Activated CD8-positive, alpha-beta T cell treated with anti-CD3 and anti-CD28 coated beads for 36 hours (primary cell): ENCODE data around the gene DDX56. TPM values are rescaled to one million over a fixed set of nuclear protein-coding genes. Genes with fewer than 3 reads are reported as not detected.

Source experiments
- ATAC-seq: fragments of 200-7000 bp; cut with Tn5 transposase; one replicate; pipeline ENCODE4 v1.10.0; 2021; ENCODE audit warnings: mild to moderate bottlenecking, moderate library complexity
- CTCF ChIA-PET: fragments of 350-600 bp; sonication (Branson Sonifier 250); formaldehyde crosslinking; loops from one replicate; lab custom pipeline; 2021; ENCODE audit warnings: antibody characterized with exemption; lab: Charles Lee
- POLR2A ChIA-PET: fragments of 350-600 bp; sonication (Branson Sonifier 250); formaldehyde crosslinking; loops from one replicate; lab custom pipeline; 2021; ENCODE audit warnings: antibody characterized with exemption; lab: Charles Lee
- DNase-seq: peaks from one replicate; pipeline ENCODE4 v3.0.0-alpha.2; 2020
- H3K27ac Mint-ChIP-seq: one replicate; pipeline ENCODE4 v1.8.0; 2021; ENCODE audit warnings: mild to moderate bottlenecking, mixed read lengths
- H3K27me3 Mint-ChIP-seq: one replicate; pipeline ENCODE4 v1.8.0; 2021; ENCODE audit warnings: mixed read lengths
- H3K36me3 Mint-ChIP-seq: one replicate; pipeline ENCODE4 v1.8.0; 2021; ENCODE audit warnings: low read depth, mixed read lengths
- H3K4me1 Mint-ChIP-seq: one replicate; pipeline ENCODE4 v1.8.0; 2021; ENCODE audit warnings: low read depth, mixed read lengths
- H3K4me3 Mint-ChIP-seq: one replicate; pipeline ENCODE4 v1.8.0; 2021; ENCODE audit warnings: mild to moderate bottlenecking, moderate library complexity, mixed read lengths
- H3K9me3 Mint-ChIP-seq: one replicate; pipeline ENCODE4 v1.8.0; 2021; ENCODE audit warnings: mixed read lengths
- intact Hi-C: fragments of 100-400 bp; cut with micrococcal nuclease; formaldehyde crosslinking; loops from one replicate; pipeline ENCODE4 v1.10.0; 2022
- total RNA-seq, 2 experiments: library from RNA; stranded (reverse); gene quantifications; one replicate each; pipeline ENCODE4 v1.2.3, GENCODE V29; 2021
- TF ChIP-seq, protein P1 (sequence below): fragments of 200-600 bp; IDR thresholded peaks from one replicate; pipeline ENCODE4 v1.8.0; 2022; ENCODE audit warnings: antibody characterized with exemption, mild to moderate bottlenecking

DDX56 gene
- total RNA-seq, 2 experiments from 2014 or later: 92.3 to 98.3 TPM

DNA sequence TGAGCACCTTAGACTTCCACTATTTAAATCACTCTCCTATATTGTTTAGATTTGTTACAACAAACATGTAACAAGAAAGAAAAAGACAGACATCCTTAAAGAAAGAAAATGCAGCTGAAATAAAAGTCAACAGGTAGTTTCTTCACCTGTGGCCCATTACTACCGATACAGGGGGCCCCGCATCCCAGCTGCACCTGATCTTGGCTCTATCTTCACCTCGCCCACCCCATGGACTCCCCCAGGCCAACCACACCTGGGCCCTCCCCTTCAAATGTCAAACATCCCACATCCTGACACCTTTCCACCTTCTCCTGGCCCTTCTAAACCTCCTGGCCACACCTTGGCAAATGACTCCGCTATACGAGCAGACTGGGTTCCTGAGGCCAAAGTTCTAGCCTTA lies 7.0 kb downstream of the DDX56 start:
- TF ChIP-seq, protein P1, sequence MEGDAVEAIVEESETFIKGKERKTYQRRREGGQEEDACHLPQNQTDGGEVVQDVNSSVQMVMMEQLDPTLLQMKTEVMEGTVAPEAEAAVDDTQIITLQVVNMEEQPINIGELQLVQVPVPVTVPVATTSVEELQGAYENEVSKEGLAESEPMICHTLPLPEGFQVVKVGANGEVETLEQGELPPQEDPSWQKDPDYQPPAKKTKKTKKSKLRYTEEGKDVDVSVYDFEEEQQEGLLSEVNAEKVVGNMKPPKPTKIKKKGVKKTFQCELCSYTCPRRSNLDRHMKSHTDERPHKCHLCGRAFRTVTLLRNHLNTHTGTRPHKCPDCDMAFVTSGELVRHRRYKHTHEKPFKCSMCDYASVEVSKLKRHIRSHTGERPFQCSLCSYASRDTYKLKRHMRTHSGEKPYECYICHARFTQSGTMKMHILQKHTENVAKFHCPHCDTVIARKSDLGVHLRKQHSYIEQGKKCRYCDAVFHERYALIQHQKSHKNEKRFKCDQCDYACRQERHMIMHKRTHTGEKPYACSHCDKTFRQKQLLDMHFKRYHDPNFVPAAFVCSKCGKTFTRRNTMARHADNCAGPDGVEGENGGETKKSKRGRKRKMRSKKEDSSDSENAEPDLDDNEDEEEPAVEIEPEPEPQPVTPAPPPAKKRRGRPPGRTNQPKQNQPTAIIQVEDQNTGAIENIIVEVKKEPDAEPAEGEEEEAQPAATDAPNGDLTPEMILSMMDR: no peak
- H3K27me3 Mint-ChIP-seq: no peaks in the 10 kb centered on the region
- intact Hi-C loops: no loop called here
- ATAC-seq: no peak
- CTCF ChIA-PET: interaction anchor here (1.2 to 3.4 kb wide), 5 partner anchors 14 to 325 kb away, joined by 3 to 28 read pairs (median 25); partner anchors contain the start of genes NUDCD3 and TMED4
- H3K27ac Mint-ChIP-seq: no peak overlapping the region
- no peak overlapping the region for H3K4me3 Mint-ChIP-seq
- H3K36me3 Mint-ChIP-seq: peaks cover 60% of the 10 kb centered on the region
- no peaks in the 10 kb centered on the region for H3K9me3 Mint-ChIP-seq
- POLR2A ChIA-PET: interaction anchor here (0.6 to 3.4 kb wide), 5 partner anchors 7 to 263 kb away, joined by 3 to 24 read pairs (median 5); partner anchors contain the start of genes DDX56, NUDCD3 and TMED4
- peaks cover 19% of the 10 kb centered on the region for H3K4me1 Mint-ChIP-seq
- DNase-seq: no peak

DNA sequence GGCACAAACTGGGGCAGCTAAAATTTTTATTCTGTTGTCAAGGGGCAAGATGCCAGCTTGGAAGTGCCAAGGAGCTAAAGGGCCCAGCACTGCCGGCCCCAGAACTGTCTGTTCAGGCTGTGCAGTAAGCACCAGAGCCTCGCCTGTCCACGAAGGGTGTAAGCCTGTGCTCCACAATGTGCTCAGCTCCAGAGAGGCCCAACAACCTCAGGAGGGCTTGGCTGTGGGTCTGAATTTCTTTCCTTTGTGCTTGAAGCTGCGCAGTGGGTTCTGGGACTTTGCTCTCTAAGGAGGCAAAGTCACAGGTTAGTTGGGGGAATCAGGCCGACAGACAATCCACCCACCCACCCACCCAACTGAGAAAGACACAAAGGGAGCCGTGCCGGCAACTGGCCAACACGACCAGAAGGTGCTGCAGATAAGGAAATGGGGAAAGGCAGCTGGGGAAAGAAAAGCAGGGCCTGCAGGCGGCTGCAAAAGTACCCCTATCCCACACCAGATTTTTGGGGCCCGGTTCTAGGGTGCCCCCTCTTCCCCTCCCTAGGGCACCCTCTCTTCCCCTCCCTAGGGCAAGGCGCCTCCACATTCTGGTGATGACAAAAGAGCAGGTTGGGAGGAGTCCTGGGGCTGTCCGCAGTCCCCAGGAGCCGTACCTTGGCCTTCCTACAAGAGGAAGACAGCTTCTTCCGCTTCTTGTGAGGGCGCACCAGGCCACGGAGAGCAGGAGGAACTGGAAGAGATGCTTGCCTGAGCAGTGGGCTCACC lies 7.7 kb downstream of the DDX56 start:
- Mint-ChIP-seq H3K27ac (peak overlapping the region; percentile 17), H3K4me1 (peaks cover 14% of the 10 kb centered on the region), H3K36me3 (peaks cover 53% of the 10 kb centered on the region), H3K27me3 (no peaks in the 10 kb centered on the region), H3K9me3 (no peaks in the 10 kb centered on the region), H3K4me3 (no peak overlapping the region)
- TF ChIP-seq, protein P1: no peak
- CTCF ChIA-PET: interaction anchor here (0.7 to 3.4 kb wide), 37 partner anchors 9 to 570 kb away, joined by 3 to 32 read pairs (median 4); partner anchors contain the start of genes DDX56, NUDCD3 and TMED4
- POLR2A ChIA-PET: interaction anchor here (1.3 to 3.4 kb wide), 4 partner anchors 8 to 76 kb away, joined by 5 to 24 read pairs (median 9); partner anchors contain the start of genes DDX56, NUDCD3 and TMED4
- intact Hi-C loops: no loop called here
- no peak for DNase-seq
- ATAC-seq: peak; percentile 49

DNA sequence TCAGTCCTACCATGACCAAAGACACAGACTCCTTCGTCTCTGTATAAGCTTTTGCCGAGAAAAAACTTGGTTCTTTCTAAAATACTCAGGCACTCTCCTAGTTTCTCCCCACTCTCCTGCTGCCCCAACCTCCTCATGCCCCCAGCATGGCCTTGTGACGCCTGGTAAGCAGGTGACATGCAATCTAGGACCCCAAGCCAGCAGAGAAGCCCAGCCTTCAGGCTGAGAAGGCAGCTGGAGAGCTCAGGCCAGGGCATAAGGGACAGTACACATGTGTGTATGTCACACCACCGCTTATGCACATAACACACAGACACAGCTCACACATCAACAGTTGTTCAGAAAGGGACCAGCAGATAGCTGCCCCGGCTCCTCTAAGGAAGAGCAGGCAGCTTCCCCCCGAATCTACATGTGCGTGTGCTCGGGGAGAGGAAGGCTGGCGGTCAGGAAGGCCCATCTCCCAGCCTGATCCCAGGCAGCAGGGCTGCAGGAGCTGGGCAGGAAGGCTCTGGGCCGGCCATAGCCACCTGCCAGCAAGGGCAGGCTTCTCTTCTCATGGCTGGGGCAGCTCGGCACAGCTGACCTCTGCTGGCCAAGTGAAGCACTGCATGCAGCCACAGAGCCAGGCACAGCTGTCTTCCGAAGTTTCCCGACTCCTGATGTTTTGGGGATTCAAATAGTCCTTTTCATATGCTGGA lies 8.5 kb downstream of the DDX56 start:
- Mint-ChIP-seq H3K4me3 (no peak overlapping the region), H3K36me3 (peaks cover 49% of the 10 kb centered on the region), H3K27ac (peak overlapping the region; percentile 17), H3K9me3 (no peaks in the 10 kb centered on the region), H3K27me3 (no peaks in the 10 kb centered on the region), H3K4me1 (peaks cover 14% of the 10 kb centered on the region)
- intact Hi-C loops: no loop called here
- TF ChIP-seq, protein P1: peak; percentile 98
- ATAC-seq: peak; percentile 96
- POLR2A ChIA-PET: interaction anchor here (0.8 to 3.4 kb wide), 6 partner anchors 9 to 234 kb away, joined by 3 to 24 read pairs (median 4); partner anchors contain the start of genes DDX56, NUDCD3 and PPIA
- CTCF ChIA-PET: interaction anchor here (0.7 to 3.4 kb wide), 42 partner anchors 9 to 571 kb away, joined by 3 to 32 read pairs (median 4); partner anchors contain the start of genes DDX56, H2AZ2, NUDCD3 and TMED4
- peak; percentile 70 for DNase-seq

DNA sequence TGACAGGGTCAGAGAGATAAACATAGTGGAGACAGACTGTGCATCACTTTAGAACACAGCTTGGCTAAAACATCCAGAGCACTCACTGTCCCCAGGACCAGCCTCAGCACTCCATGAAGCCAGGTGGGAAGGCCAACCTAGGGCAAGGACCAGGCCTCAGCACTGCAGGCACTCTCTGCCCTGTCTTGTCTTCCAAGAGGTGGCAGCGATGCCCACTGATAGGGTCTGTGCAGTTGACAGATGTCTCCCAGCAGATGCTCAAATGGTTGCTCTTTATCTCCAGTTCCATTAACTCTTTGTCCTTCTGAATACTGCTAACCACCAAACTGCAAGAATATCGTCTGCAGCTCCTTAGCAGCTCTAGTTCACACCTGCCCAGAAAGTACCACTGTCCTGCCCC lies 9.1 kb downstream of the DDX56 start:
- TF ChIP-seq, protein P1: no peak
- ChIA-PET POLR2A (interaction anchor here (0.6 to 3.4 kb wide), 10 partner anchors 9 to 439 kb away, joined by 3 to 24 read pairs (median 4); partner anchors contain the start of genes DDX56, NUDCD3 and PPIA), CTCF (interaction anchor here (0.9 to 3.4 kb wide), 29 partner anchors 8 to 572 kb away, joined by 3 to 32 read pairs (median 5); partner anchors contain the start of genes DDX56, H2AZ2, NUDCD3 and TMED4)
- no peak for DNase-seq
- peak overlapping the region; percentile 17 for H3K27ac Mint-ChIP-seq
- H3K4me3 Mint-ChIP-seq: no peak overlapping the region
- H3K36me3 Mint-ChIP-seq: peaks cover 44% of the 10 kb centered on the region
- no peaks in the 10 kb centered on the region for H3K27me3 Mint-ChIP-seq
- H3K4me1 Mint-ChIP-seq: peaks cover 14% of the 10 kb centered on the region
- ATAC-seq: no peak
- no peaks in the 10 kb centered on the region for H3K9me3 Mint-ChIP-seq
- intact Hi-C loops: no loop called here
